Natural killer cell treated with Interleukin-12 subunit alpha and Interleukin-12 subunit beta and Interleukin-15 and Interleukin-18, amount 100 ng/mL, for 72 hours (primary cell): ENCODE results near the gene TMED8. TPM values are rescaled to one million over a fixed set of nuclear protein-coding genes. Genes with fewer than 3 reads are reported as not detected.
A peak's percentile ranks its signal among the peaks of the same experiment; 100 is the strongest.
"Not testable (repeated sequence)": the region's sequence is repeated elsewhere in the genome, so short reads cannot be mapped to it uniquely, and the experiment has no call there.

Experiments
- ATAC-seq, 2 donors: fragments of 150-1000 bp; cut with Tn5 transposase in 1 of 2; sonication (Bioruptor Pico), chemical (Tn5 transposase) in 1 of 2; 2 replicates each; pipeline ENCODE4 v1.10.0; 2021
- DNase-seq: peaks from one replicate; pipeline ENCODE4 v3.0.0; 2022; ENCODE audit warnings: low spot score
- H3K27ac Mint-ChIP-seq, 2 donors: 1 replicate in 1 of 2; 2 replicates in 1 of 2; pipeline ENCODE4 v1.8.0; 2022; ENCODE audit warnings: mixed read lengths in 2 of 2, mild to moderate bottlenecking in 1 of 2, moderate library complexity in 1 of 2
- H3K27me3 Mint-ChIP-seq, 2 donors: 1 replicate in 1 of 2; 2 replicates in 1 of 2; pipeline ENCODE4 v1.8.0; 2022; ENCODE audit warnings: mixed read lengths in 2 of 2
- H3K36me3 Mint-ChIP-seq: one replicate; pipeline ENCODE4 v1.8.0; 2022; ENCODE audit warnings: mixed read lengths
- H3K4me1 Mint-ChIP-seq, 2 donors: 1 replicate in 1 of 2; 2 replicates in 1 of 2; pipeline ENCODE4 v1.8.0; 2022; ENCODE audit warnings: low read depth in 2 of 2, mixed read lengths in 2 of 2, mild to moderate bottlenecking in 1 of 2
- H3K4me3 Mint-ChIP-seq: one replicate; pipeline ENCODE4 v1.8.0; 2022; ENCODE audit warnings: mixed read lengths
- H3K9me3 Mint-ChIP-seq: 2 replicates; pipeline ENCODE4 v1.8.0; 2022; ENCODE audit warnings: mixed read lengths
- total RNA-seq, 2 donors: library from RNA; stranded (reverse); gene quantifications; one replicate each; pipeline ENCODE4 v1.2.3, GENCODE V29; 2022

Gene TMED8
- total RNA-seq, 2 donors from 2014 or later = 23.3 to 25.0 TPM

DNA sequence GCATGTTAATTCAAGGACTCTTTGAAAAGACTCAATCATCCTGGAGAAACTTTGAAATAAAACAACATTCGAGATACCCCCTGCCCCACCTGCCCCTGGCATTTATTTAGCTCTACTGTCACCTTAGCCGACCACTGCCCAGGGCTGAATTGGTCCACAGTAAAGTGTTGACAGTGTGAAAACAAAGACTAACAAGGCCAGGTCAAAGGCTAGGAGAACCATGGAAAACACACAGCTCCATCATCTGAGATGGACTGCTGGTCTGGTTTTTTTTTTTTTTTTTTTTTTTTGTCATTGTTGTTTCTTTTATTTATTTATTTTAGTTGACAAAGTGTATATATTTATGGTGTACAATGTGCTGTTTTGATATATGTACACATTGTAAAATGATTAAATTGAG is 30.4 kb downstream of the TMED8 start:
- H3K36me3 Mint-ChIP-seq = peaks cover 6% of the 10 kb centered on the region
- H3K27me3 Mint-ChIP-seq = no peaks in the 10 kb centered on the region
- DNase-seq (no peak), ATAC-seq (no peak)
- H3K4me3 Mint-ChIP-seq = no peak overlapping the region
- H3K4me1 Mint-ChIP-seq = no peaks in the 10 kb centered on the region
- H3K9me3 Mint-ChIP-seq = no peaks in the 10 kb centered on the region
- no peak overlapping the region for H3K27ac Mint-ChIP-seq

DNA sequence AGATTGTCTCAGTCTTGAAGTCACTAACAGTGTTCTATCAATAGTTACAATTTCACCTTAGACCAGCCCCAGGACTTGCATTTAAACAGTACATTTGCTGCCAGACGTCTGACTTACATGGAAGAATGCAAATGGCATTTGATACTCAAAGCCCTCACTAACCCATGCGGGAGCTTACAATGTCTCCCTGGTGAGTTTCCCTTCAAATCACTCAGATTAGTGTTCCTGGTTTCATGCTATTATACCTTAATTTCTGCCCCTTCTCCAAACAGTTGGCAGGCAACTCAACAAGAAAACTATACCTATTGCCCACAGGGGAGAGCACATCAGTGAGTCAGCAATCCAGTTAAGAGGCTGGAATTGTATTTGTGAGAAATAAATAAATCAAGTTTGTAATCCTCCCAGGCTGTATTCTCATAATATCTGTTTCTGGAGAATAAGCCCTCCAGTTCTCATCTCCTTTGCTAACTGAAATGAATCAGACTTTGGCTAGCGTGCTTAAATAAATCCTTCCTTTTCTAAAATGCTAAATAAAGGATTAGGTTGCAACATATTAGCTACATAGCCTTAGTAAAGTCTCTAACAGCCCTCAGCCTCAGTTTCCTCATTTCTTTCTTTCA is 32.4 kb downstream of the TMED8 start:
- Mint-ChIP-seq H3K36me3 (no peaks in the 10 kb centered on the region), H3K4me1 (no peaks in the 10 kb centered on the region), H3K4me3 (no peak overlapping the region), H3K27me3 (no peaks in the 10 kb centered on the region), H3K9me3 (no peaks in the 10 kb centered on the region), H3K27ac (no peak overlapping the region)
- DNase-seq = no peak
- no peak for ATAC-seq

DNA sequence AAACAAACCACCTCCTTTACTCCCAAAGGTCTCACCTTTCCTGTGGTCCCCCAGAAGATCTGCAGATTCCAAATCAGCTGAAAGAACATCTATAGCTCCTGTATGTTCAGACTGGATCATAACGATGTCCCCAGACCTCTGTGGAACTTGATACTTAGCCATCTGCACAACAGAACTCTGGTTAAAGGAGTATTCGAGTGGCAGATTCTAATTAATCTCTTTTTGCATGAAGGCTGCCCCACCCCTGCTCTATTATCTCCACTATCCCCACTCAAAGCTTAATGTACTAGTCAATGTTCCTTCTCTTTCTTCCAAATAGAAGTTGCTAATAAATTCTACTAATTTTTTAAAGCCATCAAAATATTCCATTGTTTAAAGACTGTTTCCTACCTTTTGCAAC is 33.2 kb downstream of the TMED8 start:
- Mint-ChIP-seq H3K27me3 (no peaks in the 10 kb centered on the region), H3K36me3 (peaks cover 4% of the 10 kb centered on the region), H3K4me3 (no peak overlapping the region), H3K27ac (no peak overlapping the region), H3K4me1 (no peaks in the 10 kb centered on the region), H3K9me3 (no peaks in the 10 kb centered on the region)
- ATAC-seq = no peak
- DNase-seq = no peak

DNA sequence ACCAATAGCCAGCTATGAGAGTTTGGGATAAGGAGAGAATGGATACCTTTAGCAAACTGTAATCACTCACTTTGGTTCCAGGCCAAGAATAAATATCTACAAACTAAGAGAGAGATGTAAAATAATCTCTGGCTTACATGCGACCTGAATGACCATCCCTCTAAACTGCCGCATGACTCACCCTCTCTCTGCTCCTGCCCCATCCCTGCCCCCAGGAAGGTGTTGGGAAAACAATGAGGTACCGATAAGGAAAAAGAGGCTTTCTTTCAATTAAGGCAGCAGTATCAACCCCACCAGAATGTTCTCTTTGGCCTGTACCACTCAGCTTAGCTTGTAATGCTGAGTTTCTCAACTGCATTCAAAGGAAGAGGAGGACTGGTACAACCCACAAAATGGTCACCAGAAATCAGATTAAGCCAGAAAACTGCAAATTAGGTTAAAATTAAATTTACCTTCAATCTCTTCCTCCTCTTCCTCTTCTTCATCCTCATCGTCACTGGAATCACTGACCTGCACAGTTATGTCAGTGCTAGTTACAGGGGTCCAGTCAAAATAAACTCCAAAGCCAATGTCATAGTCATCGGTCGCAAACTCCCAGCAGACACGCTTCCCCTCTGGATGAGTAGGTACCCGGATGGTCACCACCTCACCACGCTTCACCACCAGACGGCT is 34.0 kb downstream of the TMED8 start:
- H3K27me3 Mint-ChIP-seq = no peaks in the 10 kb centered on the region
- no peak overlapping the region for H3K27ac Mint-ChIP-seq
- H3K9me3 Mint-ChIP-seq = no peaks in the 10 kb centered on the region
- ATAC-seq = no peak
- DNase-seq = no peak
- H3K4me1 Mint-ChIP-seq = no peaks in the 10 kb centered on the region
- no peak overlapping the region for H3K4me3 Mint-ChIP-seq
- H3K36me3 Mint-ChIP-seq = peaks cover 4% of the 10 kb centered on the region

DNA sequence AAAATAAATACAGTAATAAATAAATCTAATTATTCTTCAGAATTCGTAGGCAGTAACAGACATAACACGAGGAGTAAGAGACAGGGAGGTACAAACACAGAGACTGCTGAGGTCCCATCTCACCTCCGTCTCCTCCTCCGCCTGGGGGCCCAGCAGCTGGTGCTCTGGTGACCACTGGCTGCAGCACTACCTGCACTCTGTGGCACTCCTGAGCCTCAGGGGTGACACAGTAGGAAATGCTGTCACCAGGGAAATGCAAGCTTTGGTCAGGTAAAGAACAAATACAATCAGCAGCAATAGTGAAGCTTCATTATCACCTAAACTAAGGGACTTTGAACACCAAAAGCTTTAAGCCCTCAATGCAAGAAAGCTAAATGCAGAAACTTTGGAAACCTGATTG is 36.5 kb downstream of the TMED8 start:
- no peak for DNase-seq
- H3K4me3 Mint-ChIP-seq = no peak overlapping the region
- no peaks in the 10 kb centered on the region for H3K9me3 Mint-ChIP-seq
- no peak for ATAC-seq
- no peak overlapping the region for H3K27ac Mint-ChIP-seq
- H3K36me3 Mint-ChIP-seq = peaks cover 4% of the 10 kb centered on the region
- no peaks in the 10 kb centered on the region for H3K27me3 Mint-ChIP-seq
- no peaks in the 10 kb centered on the region for H3K4me1 Mint-ChIP-seq

DNA sequence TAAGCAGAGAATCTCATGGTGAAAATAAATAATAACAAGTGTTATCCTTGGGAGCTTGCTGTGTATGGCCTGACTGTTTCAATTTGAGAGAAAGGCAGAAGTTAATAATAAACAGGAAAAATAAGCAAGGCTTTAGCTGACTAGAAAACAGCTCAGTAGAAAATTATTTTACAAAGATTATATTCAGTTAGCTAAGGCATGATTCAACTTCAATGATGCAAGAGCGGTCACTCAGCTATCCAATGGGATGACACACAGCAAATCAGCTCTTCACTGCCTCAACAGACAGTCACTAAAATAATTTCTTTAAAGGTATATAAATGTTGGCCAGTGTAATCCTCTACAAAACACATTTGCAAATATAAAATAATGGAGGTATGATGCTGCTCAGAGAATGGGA is 37.5 kb downstream of the TMED8 start:
- Mint-ChIP-seq H3K36me3 (peaks cover 4% of the 10 kb centered on the region), H3K27ac (no peak overlapping the region), H3K4me3 (no peak overlapping the region), H3K9me3 (no peaks in the 10 kb centered on the region), H3K4me1 (no peaks in the 10 kb centered on the region), H3K27me3 (no peaks in the 10 kb centered on the region)
- ATAC-seq = no peak
- DNase-seq = no peak

DNA sequence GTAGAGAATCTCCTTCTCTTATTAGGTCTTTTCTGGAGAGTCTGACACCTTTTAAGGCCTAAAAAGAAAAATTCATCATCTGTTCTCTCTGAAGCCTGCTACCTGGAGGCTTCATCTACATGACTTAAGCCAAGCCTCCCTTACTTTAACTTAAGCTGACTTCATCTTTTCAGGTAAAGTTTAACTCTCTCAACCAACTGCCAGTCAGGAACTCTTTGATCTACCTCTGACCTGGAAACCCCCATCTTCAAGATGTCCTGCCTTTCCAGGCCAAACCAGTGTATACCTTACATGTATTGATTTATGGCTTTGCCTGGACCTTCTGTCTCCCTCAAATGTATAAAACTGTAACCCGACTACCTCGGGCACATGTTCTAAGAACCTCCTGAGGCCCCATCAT is 38.6 kb downstream of the TMED8 start:
- peak overlapping the region in 1 of 2 donors; percentile 20 for H3K27ac Mint-ChIP-seq
- H3K36me3 Mint-ChIP-seq = peaks cover 4% of the 10 kb centered on the region

DNA sequence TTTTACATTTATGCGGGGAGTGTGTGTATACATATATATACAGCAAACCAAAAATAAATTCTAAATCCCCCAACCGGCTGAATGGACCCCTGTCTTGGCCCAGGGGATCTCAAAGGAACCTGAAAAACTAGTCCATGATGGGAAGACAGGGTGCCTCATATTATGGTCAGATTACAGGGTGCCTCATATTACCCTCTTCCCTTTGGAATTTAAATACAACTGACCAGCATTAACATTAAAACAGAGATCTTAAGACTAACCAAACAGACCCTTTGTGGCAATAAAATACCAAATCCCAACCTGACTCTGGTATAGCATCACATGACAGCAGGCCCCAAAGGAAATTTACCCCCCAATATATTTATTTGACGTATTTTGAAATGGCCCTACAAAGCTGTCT is 39.0 kb downstream of the TMED8 start:
- Mint-ChIP-seq H3K27ac (no peak overlapping the region), H3K4me1 (no peaks in the 10 kb centered on the region)
- DNase-seq = no peak

More for the DNA sequence above, 38.6 kb downstream of the TMED8 start:
- Mint-ChIP-seq H3K9me3 (no peaks in the 10 kb centered on the region), H3K27me3 (no peaks in the 10 kb centered on the region), H3K4me1 (no peaks in the 10 kb centered on the region), H3K4me3 (no peak overlapping the region)
- no peak for ATAC-seq
- DNase-seq = no peak

DNA sequence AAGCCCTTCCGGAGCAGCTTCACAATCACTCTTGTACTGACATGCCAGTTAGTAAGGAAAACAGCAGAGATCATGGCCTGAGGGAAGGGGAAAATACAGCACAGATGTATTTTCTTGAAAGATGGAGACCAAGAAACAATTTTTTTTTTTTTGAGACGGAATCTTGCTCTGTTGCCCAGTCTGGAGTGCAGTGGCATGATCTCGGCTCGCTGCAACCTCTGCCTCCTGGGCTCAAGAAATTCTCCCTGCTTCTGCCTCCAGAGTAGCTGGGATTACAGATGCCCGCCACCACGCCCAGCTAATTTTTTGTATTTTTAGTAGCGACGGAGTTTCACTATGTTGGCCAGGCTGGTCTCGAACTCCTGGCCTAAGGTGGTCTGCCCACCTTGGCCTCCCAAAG is 39.6 kb downstream of the TMED8 start:
- ATAC-seq, H3K4me1 Mint-ChIP-seq, H3K27ac Mint-ChIP-seq, H3K27me3 Mint-ChIP-seq, DNase-seq, H3K36me3 Mint-ChIP-seq, H3K9me3 Mint-ChIP-seq, H3K4me3 Mint-ChIP-seq: not testable (repeated sequence)

More for the DNA sequence above, 39.0 kb downstream of the TMED8 start:
- Mint-ChIP-seq H3K27me3 (no peaks in the 10 kb centered on the region), H3K9me3 (no peaks in the 10 kb centered on the region), H3K4me3 (no peak overlapping the region), H3K36me3 (peaks cover 4% of the 10 kb centered on the region)
- ATAC-seq = no peak

DNA sequence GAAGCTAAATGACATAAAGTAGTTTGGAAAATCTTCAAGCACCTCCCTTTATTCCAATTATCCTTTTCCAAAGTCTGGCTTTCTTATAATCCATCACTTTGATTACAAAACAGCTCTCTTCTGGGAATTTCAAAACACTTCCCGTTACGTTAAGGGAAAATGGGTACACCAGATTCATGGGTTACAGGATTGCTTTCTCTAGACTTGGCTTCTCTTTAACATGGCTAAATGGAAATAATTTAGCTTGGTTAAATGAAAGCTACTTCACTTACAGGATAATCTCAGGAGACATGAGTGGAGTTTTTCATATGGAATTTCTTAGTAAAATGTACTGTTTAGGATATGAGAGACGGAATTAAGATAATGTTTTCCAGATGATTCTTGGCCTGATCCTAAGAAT is 41.3 kb downstream of the TMED8 start:
- no peak overlapping the region for H3K27ac Mint-ChIP-seq
- no peak overlapping the region for H3K4me3 Mint-ChIP-seq
- DNase-seq (no peak), ATAC-seq (no peak)
- H3K4me1 Mint-ChIP-seq = no peaks in the 10 kb centered on the region
- no peaks in the 10 kb centered on the region for H3K9me3 Mint-ChIP-seq
- H3K27me3 Mint-ChIP-seq = no peaks in the 10 kb centered on the region
- H3K36me3 Mint-ChIP-seq = peaks cover 4% of the 10 kb centered on the region

DNA sequence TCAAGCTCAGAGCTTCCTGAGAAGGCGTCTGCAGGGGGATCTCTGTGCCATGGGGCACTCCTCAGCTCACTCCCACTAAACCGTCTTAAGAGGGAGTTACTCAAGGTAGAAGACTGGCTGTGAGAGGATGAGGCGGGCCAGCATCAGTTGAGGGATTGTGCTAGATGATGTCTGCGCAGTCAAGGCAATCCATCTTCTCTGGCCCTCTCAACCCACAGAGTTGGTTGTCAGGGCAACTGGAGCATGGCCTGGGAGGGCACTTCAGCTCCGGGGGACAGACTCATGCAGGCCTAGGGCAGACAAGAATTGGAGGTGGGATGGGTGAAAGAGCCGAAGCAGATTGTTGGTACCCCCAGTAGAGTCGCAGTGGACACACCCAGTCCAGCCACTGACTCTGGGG is 47.0 kb downstream of the TMED8 start:
- ATAC-seq (no peak), DNase-seq (no peak)
- H3K9me3 Mint-ChIP-seq = no peaks in the 10 kb centered on the region
- no peaks in the 10 kb centered on the region for H3K4me1 Mint-ChIP-seq
- no peak overlapping the region for H3K27ac Mint-ChIP-seq
- H3K36me3 Mint-ChIP-seq = no peaks in the 10 kb centered on the region
- no peaks in the 10 kb centered on the region for H3K27me3 Mint-ChIP-seq
- no peak overlapping the region for H3K4me3 Mint-ChIP-seq

DNA sequence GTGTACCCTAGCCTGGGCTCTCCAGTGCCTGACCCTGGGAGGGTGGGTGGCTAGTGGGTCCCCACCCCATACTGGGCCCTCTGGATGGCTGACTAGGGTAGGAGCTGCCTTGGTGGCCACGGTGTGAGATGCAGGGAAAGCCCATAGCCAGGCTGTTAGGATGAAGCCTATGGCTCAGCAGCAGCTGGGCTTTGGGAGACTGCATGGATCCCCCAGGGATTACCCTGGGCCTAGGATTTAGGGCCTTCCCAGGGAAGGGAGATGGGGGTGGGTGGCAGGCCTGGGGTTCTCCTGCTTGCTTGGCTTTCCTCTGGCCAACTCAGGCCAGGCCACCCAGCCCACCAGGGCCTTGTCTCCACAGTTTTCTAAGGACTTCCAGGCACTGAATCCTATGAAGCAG is 49.8 kb downstream of the TMED8 start:
- Mint-ChIP-seq H3K4me1 (peaks cover 3 to 7% of the 10 kb centered on the region in 2 donors), H3K9me3 (no peaks in the 10 kb centered on the region), H3K27ac (no peak overlapping the region), H3K36me3 (no peaks in the 10 kb centered on the region), H3K4me3 (no peak overlapping the region), H3K27me3 (no peaks in the 10 kb centered on the region)
- no peak for DNase-seq
- ATAC-seq = peak in 1 of 2 donors; percentile 17

DNA sequence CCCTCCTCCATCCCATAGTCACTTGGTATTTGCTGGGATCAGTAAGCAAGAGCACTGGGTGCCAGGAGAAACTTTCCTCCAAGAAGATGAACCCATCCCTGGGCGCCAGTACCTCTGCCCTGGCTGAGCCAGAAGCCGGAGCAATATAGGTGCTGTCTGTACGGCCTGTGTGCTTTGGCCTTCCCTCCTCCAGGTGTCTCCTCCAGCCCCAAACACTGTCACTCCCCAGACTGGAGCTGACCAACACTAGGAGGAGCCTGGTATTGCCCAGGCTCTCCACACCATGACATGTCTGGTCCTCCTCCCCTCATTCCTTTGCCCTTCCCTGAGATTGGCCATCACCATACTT is 51.2 kb downstream of the TMED8 start:
- no peak overlapping the region for H3K27ac Mint-ChIP-seq
- DNase-seq = no peak
- H3K36me3 Mint-ChIP-seq = no peaks in the 10 kb centered on the region
- H3K4me1 Mint-ChIP-seq = peaks cover 7 to 11% of the 10 kb centered on the region in 2 donors
- no peaks in the 10 kb centered on the region for H3K9me3 Mint-ChIP-seq
- ATAC-seq = no peak
- no peak overlapping the region for H3K4me3 Mint-ChIP-seq
- H3K27me3 Mint-ChIP-seq = no peaks in the 10 kb centered on the region

DNA sequence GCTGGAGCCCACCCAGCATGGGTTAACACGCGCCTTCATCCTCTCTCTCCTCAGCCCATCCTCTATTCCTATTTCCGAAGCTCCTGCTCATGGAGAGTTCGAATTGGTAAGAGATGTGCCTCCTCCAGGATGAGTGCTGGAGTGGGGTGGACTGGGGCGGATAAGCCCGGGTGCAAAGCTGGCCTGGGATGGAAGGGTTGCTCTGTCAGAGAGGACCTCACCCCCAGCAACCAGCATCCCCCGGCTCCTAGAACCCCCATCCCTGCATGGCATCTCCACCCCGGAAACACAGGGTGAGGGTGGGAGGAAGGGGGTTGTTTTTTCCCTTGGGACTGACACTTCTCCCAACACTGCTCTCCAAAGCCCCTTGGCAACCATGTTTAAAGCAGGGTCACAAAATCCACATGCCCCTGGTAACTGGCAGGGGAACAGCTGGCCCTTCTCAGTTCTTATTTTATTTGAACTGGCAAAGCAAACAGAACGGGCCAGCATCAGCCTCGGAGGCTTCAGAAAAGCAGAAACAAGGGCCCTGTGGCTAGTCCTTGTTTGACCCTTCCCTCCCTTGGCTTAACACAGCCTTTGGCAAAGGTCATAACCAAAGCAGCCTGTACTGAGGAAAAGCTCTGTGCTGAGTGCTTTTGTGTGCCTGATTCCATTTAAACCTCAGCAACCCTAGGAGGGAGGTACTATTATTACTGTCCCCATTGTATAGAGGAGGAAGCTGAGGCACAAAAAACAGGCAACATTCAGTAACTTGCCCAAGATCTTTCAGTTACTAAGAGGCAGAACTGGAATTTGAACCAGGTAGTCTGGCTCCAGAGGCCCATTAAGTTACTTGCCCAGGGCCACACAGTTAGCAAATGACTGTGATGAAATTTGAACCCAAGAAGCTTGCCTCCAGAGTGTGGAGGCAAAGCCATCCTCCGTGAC is 51.8 kb downstream of the TMED8 start:
- no peak for ATAC-seq
- Mint-ChIP-seq H3K4me1 (peaks cover 10 to 12% of the 10 kb centered on the region in 2 donors), H3K9me3 (no peaks in the 10 kb centered on the region), H3K36me3 (no peaks in the 10 kb centered on the region), H3K4me3 (no peak overlapping the region), H3K27me3 (no peaks in the 10 kb centered on the region), H3K27ac (no peak overlapping the region)
- DNase-seq = no peak
